PFSK-1 (cell line): ENCODE measurements around the gene FMO4.

Experiments
- FOXP2 ChIP-seq: optimal IDR thresholded peaks from 2 replicates; pipeline ENCODE3; 2011; ENCODE audit warnings: borderline replicate concordance, control low read depth, inconsistent platforms; ENCODE audit not compliant: insufficient read depth; ENCODE audit errors: extremely low read length, extremely low read depth
- POLR2AphosphoS5 ChIP-seq: IDR thresholded peaks from 2 replicates; pipeline ENCODE4 v1.6.1; 2012; ENCODE audit warnings: low read depth, mild to moderate bottlenecking, control low read depth, low read length, moderate library complexity
- SIN3A ChIP-seq: IDR thresholded peaks from 2 replicates; pipeline ENCODE4 v1.6.1; 2012; ENCODE audit warnings: mild to moderate bottlenecking, low read length, moderate library complexity, borderline replicate concordance; ENCODE audit not compliant: insufficient read depth
- TAF1 ChIP-seq: IDR thresholded peaks from 2 replicates; pipeline ENCODE4 v1.6.1; 2012; ENCODE audit warnings: low read length, control low read depth, borderline replicate concordance; ENCODE audit not compliant: insufficient read depth
- TF ChIP-seq, protein P1 (sequence below), 2 experiments: IDR thresholded peaks; 2 replicates each; pipeline versions ENCODE4 v1.6.1 to v1.8.0; 2011 to 2012; ENCODE audit warnings: low read depth in 2 of 2, low read length in 2 of 2, control low read depth in 1 of 2, inconsistent platforms in 1 of 2, mild to moderate bottlenecking in 1 of 2, moderate library complexity in 1 of 2; ENCODE audit not compliant: insufficient read depth in 1 of 2

Gene FMO4

DNA sequence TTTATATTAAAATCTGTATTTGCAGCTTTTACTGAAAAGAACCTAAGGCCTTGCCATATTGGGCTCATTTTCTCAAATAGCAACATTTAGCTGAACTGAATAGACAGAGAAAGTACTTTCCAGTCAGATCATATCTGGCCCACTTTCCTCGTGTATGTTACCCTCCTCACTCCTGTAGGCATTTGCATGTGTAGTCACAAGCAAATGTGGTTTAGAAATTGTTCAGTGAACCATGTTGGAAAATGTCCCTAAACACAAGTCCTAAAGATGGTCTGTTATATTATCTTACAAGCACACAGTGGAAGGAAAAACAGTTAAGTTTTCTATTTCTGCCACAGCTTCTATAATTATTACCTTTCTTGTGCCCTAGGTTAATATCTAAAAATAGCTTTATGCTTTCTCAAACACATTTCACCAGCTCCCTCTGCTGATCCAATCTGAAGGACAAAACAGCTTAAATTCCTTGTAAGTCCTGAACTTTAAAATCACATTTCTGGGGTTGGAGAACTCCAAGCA lies 606 bp upstream of the FMO4 start:
- no peak for TF ChIP-seq POLR2AphosphoS5
- TF ChIP-seq TAF1: no peak
- TF ChIP-seq, protein P1, sequence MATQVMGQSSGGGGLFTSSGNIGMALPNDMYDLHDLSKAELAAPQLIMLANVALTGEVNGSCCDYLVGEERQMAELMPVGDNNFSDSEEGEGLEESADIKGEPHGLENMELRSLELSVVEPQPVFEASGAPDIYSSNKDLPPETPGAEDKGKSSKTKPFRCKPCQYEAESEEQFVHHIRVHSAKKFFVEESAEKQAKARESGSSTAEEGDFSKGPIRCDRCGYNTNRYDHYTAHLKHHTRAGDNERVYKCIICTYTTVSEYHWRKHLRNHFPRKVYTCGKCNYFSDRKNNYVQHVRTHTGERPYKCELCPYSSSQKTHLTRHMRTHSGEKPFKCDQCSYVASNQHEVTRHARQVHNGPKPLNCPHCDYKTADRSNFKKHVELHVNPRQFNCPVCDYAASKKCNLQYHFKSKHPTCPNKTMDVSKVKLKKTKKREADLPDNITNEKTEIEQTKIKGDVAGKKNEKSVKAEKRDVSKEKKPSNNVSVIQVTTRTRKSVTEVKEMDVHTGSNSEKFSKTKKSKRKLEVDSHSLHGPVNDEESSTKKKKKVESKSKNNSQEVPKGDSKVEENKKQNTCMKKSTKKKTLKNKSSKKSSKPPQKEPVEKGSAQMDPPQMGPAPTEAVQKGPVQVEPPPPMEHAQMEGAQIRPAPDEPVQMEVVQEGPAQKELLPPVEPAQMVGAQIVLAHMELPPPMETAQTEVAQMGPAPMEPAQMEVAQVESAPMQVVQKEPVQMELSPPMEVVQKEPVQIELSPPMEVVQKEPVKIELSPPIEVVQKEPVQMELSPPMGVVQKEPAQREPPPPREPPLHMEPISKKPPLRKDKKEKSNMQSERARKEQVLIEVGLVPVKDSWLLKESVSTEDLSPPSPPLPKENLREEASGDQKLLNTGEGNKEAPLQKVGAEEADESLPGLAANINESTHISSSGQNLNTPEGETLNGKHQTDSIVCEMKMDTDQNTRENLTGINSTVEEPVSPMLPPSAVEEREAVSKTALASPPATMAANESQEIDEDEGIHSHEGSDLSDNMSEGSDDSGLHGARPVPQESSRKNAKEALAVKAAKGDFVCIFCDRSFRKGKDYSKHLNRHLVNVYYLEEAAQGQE (IDR thresholded peaks at IDR 0.05; ENCODE audit: insufficient read depth in 1 of 2, low read depth in 2 of 2, low read length in 2 of 2): no peak
- no peak for TF ChIP-seq SIN3A
- no peak for TF ChIP-seq FOXP2

DNA sequence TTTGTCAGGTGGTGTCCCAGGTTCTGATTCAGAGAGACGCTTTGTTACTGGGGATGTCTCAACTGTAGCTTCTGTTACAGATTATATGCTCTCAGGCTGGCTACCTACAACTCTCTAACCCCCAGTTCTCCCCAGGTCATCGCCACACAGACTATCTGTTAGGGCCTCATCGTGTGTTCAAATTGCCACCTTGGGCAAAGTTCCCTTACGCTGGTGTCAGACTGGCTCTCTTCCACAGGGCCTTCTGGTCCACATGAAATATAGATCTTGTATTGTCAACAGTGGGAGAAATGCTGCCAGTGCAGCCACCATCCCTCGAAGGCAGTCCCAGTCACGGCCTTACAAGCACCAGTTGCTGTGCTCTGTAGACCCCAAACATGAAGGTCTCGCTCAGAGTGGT lies 15.3 kb downstream of the FMO4 start:
- TF ChIP-seq TAF1 (no peak), POLR2AphosphoS5 (no peak), FOXP2 (no peak), SIN3A (no peak)
- TF ChIP-seq, protein P1 (IDR thresholded peaks at IDR 0.05; ENCODE audit: insufficient read depth in 1 of 2, low read depth in 2 of 2, low read length in 2 of 2): no peak

DNA sequence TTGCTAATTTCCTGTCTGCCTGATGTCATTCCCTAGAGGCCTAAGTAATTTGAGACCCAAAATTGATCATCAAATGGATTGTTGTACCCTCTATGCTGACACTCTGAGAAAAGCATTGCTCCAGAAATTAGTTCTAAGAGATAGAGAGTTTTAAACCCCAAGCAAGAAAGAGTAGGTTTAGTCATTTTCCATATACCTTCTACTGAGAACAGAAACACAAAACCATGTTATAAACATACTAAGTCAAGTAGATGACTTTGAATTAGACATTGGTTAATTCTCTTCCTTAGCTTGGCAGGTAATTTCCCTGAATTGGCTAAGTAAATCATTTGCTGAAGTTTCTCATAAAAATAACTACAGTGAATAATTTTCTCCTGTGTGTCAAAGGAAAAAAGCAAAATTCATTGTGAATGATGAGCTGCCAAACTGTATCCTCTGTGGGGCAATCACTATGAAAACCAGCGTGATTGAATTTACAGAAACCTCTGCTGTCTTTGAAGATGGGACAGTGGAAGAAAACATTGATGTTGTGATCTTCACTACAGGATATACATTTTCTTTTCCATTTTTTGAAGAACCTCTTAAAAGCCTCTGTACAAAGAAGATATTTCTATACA lies 20.1 kb downstream of the FMO4 start:
- TF ChIP-seq TAF1 (no peak), POLR2AphosphoS5 (no peak), FOXP2 (no peak), SIN3A (no peak)
- TF ChIP-seq, protein P1 (IDR thresholded peaks at IDR 0.05; ENCODE audit: insufficient read depth in 1 of 2, low read depth in 2 of 2, low read length in 2 of 2): no peak

DNA sequence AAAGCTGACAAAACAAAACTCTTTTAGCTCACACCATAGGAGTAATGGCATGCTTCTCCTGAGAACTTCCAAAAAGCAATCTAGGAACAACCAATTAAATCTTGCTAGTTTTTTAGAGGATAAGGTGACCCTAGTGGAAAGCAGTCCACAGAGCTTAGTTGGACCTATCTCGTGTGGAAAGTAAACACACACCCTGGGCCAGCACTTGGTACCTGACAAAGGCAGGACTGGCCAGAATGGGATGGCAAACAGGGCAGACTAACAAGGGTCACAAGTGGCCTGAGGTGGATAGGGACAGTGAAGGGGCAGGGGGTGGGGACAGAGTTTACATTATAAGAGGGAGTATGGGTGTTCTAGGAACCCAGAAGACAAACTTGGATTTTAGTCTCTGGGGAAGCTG lies 22.0 kb downstream of the FMO4 start:
- TF ChIP-seq, protein P1 (IDR thresholded peaks at IDR 0.05; ENCODE audit: insufficient read depth in 1 of 2, low read depth in 2 of 2, low read length in 2 of 2): no peak
- TF ChIP-seq POLR2AphosphoS5: no peak
- no peak for TF ChIP-seq SIN3A
- no peak for TF ChIP-seq TAF1
- no peak for TF ChIP-seq FOXP2
